ENCODE data around the gene ADORA1.

Gene ADORA1

GRCh38 chr1:203174324-203174985 is 46.9 kb downstream of the ADORA1 start:
- no peak for DNase-seq (ENCODE audit: low read depth)

GRCh38 chr1:203175237-203175826 is 47.8 kb downstream of the ADORA1 start, which contains the start of gene MYBPH:
Gene MYBPH (minus strand): TSS chr1:203175826. CDS start chr1:203175755, 71 bp downstream.
- DNase-seq (ENCODE audit: low read depth) = no peak

DNA sequence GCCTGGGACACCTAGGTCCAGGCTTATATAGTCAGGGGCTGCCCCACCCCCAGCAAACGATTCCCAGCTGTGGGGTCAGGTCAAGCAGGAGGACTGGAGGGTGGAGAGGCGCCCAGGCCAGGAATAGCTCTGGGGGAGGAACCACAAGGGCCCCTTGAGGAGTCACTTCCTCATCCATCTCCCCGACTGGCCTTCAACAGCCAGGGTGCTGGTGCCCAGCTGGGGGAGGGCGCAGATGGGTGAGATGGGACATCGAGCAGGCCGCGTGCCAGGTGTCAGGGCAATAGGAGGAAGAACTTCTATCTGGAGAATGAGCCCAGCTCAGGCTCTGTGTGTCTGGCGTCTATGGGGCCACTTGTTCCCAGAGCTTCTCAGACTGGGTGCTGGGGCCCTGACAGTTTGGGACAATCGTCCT is 48.3 kb downstream of the ADORA1 start:
- no peak for DNase-seq (ENCODE audit: low read depth)

DNA sequence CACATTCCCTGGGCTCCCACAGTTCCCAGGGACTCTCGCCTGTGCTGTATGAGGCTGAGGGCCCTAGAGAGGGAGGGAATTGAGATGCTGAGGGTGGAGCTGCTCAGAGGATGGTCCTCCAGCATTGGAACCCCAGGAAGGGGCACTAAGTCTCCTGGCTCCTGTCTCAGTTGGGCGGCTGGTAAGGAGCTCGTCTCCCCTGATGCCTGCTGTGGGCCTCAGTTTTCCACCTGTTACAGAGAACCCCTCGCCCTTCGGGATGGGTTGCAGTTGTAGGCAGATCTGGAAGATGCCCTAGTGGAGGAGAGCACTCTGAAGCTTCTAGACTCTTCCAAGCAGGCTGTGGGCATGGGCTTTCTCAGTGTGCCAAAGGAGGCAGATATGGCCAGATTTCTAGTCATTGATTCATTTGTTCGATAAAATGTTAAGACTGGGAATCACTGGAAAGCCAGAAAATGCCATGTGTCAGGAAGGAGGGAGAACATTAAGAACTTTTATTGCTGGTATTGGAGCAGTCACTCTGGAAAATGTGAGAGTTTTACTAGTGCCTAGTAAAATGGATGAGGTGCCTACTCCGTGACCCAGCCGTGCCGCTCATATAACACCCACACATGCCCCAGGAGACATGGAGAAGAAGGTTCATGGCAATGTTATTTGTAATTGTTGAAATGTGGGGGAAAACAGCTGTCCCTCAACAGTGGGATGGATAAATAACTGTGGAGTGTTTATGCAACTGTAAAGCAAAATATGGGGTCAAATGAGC is 48.9 kb downstream of the ADORA1 start:
- DNase-seq (ENCODE audit: low read depth) = no peak

- no peak for DNase-seq (ENCODE audit: low read depth)
Observed at GRCh38 chr1:203177036-203177405, 49.5 kb downstream of the ADORA1 start.

- peak; percentile 23 for DNase-seq (ENCODE audit: low read depth)
Observed at GRCh38 chr1:203177470-203178039, 50.0 kb downstream of the ADORA1 start.

DNA sequence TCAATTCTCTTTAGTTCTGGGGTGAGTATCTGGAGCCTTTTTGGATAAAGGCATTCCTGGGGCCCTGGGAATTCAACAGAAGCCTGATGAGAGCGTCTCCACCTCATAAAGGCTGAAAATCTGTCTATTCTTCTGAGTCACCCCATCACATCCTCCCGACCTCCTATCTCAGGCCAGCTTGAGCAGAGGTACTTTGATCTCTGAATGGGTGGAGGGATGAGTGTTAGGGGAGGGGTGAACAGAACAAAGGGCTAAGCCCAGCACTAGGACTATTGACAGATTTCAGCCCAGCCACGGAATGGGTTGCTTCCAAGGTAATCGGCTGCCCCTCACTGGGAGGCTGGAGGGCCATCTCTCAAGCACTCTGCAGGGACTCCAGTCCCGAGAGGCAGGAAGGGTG is 50.6 kb downstream of the ADORA1 start:
- no peak for DNase-seq (ENCODE audit: low read depth)

GRCh38 chr1:203178821-203179666 is 51.5 kb downstream of the ADORA1 start:
- no peak for DNase-seq (ENCODE audit: low read depth)

- DNase-seq (ENCODE audit: low read depth) = no peak
Observed at GRCh38 chr1:203179667-203180005, 52.1 kb downstream of the ADORA1 start.

GRCh38 chr1:203180611-203181330 is 53.2 kb downstream of the ADORA1 start:
- no peak for DNase-seq (ENCODE audit: low read depth)

DNA sequence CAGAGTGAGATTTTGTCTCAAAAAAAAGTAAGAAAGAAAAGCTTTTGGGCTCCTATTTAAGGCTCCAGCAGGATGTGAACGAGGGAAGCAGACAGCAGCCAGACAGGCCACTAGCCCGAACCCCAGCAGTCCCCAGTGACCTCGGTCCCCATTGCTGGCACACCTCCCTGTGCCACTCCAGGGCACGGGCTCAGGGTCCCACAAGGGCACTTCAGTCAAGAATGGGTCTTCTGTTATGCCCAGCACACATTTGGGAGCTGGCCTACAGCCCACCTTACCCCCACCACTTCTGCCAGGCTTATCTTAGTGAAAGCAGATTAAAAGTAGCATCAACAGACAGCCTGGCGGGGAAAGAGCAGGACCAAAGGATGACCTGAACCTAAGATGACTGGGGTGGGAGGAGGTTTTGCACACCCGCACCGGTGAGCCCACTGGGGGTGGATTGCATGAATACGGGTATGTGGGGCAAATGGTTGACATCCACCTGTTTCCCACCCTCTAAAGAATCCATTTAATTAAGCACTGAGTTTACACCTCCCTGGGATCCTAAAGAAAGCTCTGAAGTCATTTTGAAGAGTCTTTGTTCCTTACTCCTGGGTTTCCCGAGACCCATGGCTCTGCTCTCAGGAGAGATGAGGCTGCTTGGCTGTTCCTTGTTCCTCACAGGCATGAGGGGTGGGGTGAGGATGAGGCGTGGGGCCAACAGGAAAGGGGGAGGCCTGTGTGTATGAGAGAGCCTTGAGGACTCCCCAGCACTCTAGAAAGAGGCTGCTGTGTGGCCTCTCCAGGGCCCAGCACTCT is 54.3 kb downstream of the ADORA1 start:
- no peak for DNase-seq (ENCODE audit: low read depth)

- DNase-seq (ENCODE audit: low read depth) = no peak
Observed at GRCh38 chr1:203182387-203182953, 54.9 kb downstream of the ADORA1 start.

- no peak for DNase-seq (ENCODE audit: low read depth)
Observed at GRCh38 chr1:203183828-203184227, 56.3 kb downstream of the ADORA1 start.

- no peak for DNase-seq (ENCODE audit: low read depth)
Observed at GRCh38 chr1:203184467-203184866, 56.9 kb downstream of the ADORA1 start.

- DNase-seq (ENCODE audit: low read depth) = no peak
Observed at GRCh38 chr1:203185061-203185461, 57.5 kb downstream of the ADORA1 start.

GRCh38 chr1:203185585-203185984 is 58.1 kb downstream of the ADORA1 start:
- no peak for DNase-seq (ENCODE audit: low read depth)

DNA sequence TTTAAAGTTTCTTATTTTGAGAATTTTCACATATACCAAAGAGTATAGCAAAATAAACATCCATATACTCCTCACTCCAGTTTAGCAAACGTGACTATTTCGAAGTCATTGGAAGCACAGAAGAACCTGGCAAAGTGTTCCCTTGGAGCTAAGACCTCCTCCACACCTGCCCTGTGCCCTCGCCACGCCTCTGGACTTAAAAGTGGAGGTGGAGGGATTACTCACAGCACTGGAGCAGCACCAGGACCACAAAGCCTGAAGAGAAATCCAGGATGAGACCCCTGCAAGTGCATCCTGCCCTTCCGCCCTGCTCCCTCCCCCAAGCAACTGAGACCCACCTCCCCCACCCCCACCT is 58.5 kb downstream of the ADORA1 start:
- DNase-seq (ENCODE audit: low read depth) = no peak

DNA sequence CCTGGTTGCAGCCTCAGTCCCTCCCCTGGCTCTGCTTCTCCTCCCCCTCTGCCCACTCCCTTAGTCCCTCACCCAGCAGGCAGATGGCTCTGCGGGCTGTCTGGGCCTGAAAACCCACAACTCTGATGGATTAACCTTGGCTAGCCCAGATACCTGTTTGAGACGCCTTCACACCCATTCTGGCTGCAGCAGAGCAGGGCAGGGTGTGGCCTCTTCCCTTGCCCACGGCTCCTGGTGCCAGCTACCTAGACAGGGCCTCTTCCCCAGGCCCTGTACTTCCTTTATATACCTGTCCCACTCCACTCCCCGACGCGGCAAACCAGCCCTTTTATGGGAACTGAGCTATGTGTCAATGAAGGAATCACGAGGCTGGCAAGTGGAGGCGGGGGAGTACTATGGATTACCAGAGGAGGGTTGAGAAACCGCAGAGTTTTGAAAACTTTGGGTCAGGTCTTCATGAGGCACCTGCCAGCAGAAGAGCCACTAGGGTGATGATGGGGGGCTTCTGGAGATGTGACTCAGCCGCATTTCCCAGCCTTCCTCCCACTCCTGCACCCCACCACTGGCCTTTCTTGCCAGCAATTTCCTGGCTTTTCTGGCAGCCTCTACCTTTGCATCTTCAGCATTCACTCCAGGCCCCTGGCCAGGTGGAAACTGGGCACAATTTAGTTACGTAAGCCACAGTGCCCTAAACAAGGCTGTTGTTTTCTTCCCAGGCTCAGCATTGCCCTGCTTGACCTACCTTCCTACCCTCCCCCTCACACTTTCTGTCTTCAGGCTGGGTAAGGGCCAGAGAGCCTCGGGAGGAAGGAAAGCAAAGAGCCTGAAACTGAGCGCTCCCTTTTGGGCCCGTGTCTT is 59.1 kb downstream of the ADORA1 start, which contains the start of gene CHI3L1:
CHI3L1 (minus strand) TSS at position 259 of the 858 bp plus-strand sequence; CDS start at position 178, 81 bp downstream.
- DNase-seq (ENCODE audit: low read depth) = no peak

DNA sequence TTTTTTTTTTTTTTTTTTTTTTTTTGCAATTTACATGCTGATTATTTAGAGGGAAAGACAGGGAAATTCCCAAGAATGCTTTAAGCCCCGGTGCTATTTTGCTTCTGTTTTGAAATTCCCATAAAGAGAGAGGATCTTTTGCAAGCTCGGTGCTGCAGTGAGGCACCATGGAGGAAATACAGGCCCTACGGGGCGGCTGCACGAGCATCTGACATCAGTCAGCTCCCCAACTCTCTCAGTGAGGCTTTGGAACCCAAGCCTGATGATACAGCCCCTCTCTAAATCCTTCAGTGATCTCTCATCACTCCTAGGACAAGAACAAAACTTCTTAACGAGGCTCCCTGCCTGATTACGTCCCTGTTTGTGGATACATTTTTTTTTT is 59.8 kb downstream of the ADORA1 start:
- DNase-seq (ENCODE audit: low read depth) = no peak
